HG02678 (cell line): ENCODE measurements around the gene DIP2C.

Experiments used
- ATAC-seq: cut with Tn5 transposase; IDR thresholded peaks from one replicate; pipeline ENCODE4 v1.9.1; 2021; ENCODE audit warnings: mild to moderate bottlenecking, moderate library complexity; ENCODE audit not compliant: unreplicated experiment

Gene DIP2C

DNA sequence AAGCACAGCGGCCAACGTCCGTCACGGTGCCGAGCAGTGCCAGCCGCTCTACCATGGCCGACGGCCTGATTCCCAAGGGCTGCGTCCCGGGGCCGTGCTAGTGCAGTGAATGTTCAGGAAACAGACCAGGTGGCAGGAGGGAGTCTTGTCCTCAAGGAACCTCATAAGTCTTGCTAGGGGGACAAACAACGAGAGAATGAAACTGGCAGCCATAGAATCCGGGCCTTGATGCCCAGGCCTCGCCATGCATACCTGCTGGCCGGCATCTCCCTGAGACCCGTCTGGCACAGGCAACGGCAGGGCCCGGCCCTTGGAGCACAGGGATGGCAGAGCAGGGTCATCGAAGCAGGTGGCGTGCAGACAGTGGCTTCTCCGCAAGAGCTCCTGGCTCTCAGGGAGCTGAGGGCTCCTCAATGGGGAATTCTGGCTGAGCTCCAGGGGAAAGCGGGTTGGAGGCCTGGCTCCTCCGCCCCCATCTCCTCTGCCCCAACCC, 58.8 kb downstream of the DIP2C start:
- ATAC-seq, result no peak

DNA sequence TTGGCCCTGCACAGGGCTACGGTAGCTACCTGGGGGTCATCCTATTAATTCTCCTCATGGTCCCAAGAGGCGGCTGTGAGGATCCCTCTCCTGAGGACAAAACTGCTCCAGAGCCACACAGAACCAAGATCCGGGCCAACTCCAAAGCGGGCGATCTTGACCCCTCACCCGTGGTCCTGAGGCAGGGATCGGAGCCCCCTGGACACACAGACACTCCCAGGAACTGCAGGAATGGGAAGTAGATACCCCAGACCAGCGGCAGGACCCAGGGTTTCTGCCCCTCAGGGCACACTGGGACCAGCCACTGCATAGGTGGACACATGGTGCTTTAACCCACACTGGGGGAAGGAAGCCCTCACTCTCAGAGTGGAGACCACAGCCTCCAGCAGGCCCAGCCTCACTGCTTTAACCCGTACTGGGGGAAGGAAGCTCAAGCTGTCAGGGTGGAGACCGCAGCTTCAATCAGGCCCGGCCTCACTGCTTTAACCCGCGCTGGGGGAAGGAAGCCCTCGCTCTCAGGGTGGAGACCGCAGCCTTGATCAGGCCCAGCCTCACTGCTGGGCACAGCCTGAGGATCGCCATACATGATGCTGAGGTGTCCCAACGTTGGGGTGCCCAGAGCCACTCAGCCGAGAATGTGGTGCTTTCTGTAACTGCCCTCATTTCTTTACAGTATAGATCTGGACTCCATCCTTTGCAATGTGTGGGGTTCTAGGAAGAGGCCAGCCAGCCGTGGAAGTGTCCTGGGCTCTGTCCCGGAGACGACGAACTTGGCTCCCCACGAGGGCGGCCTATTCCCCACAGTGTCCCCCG, 60.1 kb downstream of the DIP2C start:
- no peak for ATAC-seq

DNA sequence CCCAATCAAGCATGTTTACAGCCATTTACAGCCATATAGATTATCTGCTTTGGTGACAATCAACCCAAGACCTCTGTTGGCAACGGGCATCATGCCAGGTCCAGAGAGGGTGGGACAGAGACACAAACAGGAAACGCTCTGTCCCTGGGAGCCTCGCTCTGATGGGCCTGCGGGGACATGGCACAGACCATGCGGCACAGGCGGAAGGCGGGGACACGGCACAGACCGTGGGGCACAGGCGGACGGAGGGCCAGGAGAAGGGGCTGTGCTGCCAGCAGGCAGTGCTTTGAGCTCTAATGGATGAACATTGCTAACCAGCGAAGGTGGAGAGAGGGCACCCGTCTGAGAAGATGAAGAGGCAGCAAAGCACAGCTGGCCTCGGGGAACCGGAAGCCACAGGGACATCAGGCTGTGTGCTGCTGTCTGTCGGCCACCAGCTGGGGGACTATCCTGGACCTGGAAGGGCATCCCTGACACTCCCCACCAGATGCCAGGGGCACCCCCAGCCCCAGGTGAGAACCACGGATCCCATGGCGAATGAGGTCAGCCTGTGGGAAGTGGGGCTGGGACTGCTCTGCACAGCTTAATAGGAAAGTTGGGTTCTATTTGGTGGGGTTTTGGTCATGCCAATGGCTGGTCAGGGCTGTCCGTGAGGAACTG, 61.0 kb downstream of the DIP2C start:
- no peak for ATAC-seq

DNA sequence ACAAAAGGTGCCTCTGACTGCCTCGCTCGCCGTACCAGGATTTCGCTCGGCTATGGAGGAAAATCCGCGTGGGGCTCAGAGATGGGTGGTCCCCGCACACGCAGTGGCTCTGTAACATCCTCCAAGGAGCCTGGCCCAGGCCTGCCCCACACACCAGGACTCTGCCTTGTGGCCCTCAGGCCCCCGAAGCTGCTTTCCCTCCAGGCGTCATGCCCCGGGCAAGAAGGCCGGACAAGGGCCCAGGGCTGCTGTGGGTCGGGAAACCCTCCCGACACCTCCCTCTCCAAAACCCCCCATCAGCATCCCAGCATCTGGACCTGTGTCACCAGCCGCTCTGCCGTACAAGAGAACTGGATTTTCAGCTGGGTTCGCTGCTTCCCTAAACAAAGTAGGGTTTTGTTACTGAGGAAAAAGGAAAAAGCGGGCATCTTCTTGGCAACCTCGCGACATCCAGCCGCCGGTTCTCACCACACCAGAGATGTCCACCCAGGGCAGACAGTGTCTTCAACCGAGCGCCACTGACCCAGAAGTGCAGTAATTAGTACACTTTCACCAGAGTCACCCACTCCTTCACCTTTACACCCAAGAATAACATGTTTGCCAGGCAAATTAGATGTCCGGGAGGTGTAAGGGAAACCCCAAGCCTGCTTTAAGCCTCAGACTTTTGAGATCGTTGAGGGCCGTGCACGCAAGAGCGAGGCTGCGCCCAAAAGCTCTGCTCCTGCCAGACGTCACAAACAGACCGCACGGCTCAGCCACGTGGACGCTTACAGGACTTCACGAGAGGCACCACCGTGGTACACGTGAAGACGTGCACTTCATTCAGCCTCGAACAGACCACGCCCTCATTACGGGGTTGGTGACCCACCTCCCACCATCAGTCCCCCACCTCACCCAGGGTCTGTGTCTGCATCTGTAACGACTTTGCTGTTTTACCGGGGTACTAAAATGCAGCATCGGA, 62.2 kb downstream of the DIP2C start:
- ATAC-seq, result no peak

DNA sequence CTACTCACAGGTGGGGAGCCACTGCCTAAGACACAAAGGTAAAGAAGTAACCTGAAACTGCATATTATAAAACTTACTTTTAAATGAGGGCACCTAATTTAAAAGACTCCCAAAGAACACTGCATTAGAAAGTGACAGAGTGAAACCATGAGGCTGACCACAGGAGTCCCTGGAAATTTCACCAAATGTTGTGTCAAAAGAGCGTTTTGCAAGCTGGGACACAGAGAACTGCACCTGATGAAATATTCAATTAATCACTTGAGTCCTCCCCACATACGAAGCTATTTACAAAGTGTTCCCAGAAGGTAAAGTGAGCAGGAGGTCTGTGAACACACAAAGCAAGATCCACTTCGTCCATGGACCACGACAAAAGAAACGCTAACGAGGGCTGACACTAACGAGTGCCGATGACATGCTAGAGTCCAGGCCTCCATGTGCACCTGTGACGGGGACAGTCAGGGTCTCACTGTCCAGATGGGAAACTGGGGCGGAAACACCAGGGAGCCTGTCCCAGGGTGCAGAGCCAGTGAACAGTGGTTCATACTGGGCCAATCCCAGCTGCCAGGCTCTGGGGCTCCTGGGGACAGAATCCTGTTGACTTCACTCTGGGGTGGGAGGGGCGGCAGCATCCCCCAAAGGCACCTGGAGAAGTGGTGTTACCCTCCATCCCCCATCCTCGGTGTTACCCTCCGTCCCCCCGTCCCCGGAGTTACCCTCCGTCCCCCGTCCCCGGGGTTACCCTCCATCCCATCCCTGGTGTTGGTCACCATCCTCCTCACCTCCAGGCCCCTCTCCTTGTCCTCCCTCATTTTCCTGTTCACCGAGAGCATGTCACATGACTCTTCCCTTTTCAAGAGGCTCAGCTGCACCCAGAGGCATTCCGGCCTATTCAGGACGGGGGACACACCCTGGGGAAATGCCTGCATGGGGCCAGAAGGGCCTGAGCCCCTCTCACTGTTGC, 63.4 kb downstream of the DIP2C start:
- ATAC-seq, result no peak

DNA sequence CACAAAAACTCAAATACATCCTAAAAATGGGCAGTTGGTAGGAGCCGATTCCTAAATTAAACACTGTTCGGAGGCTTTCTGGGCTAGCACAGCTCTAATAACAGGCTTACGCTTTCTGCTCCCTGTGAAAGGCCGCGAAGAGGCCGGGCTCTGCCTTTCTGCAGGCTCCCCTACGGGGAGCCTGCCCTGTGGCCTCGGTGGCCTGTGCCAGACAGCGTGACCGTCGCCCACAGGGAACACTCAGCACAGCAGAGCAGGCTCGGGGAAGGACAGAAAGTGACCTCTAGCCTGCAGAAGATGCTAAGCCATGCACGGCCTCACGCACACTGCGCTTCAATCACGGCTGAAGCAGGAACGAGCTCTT, 64.2 kb downstream of the DIP2C start:
- no peak for ATAC-seq

DNA sequence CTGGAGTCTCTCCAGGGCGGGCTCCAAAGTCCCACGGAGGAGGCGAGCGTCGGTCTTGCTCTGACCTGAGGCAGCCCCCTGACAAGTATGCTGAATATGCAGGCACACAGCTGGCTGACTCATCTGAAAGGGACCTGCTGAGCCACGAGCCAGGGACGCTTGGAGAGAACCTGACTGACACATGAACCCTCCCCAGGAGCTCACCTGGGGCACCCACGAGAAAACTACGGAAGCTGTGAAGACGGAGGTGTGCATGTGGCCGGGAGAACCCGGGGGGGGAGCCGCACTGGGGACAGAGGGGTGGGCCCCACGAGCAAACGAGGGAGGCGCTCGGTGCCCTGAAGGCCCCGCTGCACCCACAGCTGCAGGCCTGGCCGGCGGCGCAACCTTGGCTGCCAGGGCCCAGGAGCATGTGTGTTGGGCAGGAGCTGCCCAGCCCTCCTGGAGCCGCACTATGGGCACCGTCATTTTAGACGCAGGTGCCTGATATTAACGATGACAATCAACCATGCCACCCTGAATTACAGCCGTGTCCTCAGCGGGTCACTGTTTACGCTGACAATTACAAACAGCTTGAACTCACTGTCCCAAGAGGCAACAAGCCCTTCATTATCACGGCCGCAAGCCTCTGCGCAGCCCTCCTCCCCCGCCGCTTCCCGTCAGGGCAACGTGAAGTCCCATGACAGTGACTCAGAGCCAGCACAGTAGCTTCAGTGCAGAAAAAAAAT, 64.7 kb downstream of the DIP2C start:
- no peak for ATAC-seq

DNA sequence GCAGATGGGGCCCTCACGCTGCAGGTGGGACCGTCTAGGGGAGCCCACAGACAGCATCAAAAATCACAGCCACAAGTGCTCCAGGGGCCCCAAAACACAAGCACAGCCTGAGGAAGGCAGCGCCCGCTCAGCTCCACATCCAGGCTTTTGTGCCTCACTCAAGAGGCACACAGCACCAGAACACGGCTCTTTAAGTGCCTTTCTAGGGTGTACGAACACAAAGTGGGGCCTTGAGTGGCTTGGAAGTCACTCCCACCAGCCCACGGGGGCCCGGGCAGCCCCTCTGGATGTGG, 65.2 kb downstream of the DIP2C start:
- no peak for ATAC-seq

DNA sequence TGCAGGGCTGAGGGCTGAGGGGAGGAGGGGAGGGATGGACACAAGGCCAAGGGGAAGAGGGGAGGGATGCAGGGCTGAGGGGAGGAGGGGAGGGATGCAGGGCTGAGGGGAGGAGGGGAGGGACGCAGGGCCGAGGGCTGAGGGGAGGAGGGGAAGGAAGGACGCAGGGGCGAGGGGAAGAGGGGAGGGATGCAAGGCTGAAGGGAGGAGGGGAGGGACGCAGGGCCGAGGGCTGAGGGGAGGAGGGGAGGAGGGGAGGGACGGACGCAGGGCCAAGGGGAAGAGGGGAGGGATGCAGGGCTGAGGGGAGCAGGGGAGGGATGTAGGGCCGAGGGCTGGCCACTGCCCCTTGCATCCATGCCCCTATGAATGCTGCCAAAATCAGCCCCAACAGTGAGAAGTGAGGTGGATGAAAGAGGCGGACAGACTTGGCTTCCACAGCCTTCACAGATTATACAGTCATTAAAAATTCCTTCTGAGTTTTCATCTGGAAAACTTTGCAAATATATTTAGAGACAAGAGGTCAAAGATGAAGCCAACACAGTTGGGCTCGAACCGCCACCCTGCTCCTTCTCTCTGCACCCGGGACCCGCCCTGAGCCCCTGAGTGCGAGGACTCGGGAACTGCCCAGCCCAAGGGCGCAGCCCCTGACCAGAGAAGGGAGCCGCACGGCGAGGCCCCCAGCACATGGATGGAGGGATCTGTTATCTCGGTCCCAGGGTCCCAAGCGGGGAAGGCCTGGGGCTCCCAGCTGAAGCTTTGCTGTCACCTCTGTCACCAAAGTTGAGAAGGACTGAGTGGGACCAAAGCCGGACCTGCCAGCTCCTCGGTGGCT, 65.8 kb downstream of the DIP2C start:
- ATAC-seq, result no peak

DNA sequence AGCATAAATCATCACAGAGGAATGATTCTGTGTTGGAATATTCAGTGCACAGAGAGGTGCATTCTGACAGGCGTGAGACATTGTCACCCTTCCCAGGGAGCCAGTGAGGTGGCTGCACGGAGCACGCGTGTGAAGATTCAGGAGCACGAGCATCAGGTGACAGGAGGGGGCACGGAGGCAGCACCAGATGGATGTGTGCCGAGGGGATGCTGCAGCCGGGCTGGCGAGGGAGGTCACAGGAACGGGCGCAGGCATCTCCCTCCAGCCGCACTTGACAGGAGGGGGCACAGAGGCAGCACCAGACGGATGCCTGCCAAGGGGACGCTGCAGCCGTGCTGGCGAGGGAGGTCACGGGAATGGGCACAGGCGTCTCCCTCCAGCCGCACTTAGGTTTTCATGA, 66.5 kb downstream of the DIP2C start:
- no peak for ATAC-seq

DNA sequence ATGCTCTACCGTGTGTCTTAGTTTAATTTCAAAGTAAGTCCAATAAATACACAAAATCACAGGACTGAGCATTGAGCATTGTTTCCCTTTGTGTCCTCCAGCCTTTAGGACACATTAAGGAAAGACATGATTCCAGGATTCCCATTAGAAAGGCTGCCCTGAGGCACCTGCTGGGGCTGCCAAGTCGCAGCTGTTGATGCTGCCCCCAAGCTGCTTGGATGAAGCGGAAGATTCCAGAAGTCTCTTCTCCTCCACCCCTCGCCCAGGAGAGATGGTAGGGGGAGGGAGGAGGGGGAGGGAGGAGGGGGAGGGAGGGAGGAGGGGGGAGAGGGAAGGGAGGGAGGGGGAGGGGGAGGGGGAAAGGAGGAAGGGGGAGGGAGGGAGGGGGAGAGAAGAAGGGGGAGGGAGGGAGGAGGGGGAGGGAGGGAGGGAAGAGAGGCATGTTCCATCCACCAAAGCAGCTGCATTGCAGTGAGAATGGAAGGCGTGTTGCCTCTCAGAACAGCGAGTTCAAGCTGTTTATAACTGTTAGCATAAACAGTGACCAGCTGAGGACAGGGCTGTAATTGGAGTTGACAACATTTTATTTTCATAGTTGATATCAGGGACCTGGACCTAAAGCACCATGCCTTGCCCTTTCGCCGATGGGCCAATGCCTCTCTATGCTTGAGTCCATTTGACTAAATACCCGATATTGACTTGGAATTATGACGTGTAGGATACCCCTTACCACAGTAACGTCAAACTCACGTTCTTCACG, 67.3 kb downstream of the DIP2C start:
- no peak for ATAC-seq

DNA sequence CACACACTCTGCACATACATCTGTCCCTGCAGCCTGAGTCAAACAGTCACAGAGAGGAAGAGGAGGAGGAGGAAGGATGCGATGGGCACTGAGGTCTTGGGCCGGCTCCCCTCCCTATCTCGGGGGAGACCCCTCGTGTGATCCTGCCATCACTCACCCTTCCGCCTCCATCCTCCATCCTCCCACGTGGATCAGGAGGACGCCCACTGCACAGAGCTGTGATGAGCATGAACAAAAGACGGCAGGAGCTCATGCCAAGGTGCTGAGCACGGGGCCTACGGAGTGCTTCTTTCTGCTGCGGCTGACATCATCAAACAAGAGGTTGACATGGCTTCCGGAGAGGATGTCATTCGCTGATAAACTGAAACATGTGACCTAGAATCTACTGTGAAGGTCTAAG, 68.0 kb downstream of the DIP2C start:
- ATAC-seq, result no peak

DNA sequence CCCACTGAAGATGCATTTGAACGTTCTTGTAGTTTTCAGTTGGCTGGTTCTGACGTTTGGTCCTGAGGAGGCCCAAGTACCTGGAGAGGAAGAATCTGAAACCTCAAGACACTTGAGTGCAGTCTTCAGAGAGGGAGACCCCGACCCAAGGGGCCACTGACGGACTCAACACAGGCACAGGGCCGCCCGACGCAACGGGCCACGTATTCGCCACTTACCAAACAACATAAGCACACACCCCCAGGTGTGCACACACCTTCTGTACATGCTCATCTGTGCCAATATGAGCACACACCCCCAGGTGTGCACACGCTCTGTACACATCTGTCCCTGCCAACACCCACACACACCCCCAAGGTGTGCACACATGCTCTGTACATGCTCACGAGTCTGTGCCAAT, 68.5 kb downstream of the DIP2C start:
- no peak for ATAC-seq

DNA sequence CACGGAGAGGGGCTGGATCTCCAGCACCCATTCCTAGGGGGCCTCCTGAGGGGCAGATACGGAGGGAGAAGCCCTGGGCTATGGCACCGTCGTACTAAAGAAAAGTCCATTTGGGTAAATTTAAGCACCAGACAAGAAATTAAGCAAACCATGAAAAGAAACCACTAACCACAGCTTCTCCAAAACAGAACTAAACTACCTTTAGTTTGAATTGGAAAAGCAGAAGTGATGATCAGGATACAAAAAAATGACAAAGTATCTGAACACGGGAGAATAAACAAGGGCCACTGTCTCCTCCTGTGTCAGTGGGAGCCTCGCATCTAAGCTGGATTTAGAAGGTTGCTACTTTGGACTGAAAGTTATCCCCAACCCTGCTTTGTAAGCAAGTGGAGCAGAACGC, 69.1 kb downstream of the DIP2C start:
- ATAC-seq, result no peak

DNA sequence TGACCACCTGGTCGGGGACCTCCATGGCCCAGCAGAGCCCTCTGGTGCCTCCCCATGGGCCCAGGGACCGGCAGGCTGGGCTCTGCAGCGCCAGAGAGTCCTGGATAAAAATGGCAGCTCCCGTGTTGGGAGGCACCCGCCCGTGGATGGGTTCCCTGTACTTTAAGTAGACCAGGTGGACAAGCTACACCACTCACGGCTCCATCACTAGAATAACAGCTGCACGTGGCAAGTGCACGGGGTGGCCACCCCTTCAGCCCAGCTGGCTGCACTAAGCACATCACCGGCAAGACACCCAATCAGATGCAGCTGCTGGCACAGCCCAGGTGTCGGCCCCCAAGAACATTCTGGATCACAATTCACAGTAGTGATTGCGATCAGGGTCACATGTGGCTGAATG, 69.8 kb downstream of the DIP2C start:
- ATAC-seq, result no peak

DNA sequence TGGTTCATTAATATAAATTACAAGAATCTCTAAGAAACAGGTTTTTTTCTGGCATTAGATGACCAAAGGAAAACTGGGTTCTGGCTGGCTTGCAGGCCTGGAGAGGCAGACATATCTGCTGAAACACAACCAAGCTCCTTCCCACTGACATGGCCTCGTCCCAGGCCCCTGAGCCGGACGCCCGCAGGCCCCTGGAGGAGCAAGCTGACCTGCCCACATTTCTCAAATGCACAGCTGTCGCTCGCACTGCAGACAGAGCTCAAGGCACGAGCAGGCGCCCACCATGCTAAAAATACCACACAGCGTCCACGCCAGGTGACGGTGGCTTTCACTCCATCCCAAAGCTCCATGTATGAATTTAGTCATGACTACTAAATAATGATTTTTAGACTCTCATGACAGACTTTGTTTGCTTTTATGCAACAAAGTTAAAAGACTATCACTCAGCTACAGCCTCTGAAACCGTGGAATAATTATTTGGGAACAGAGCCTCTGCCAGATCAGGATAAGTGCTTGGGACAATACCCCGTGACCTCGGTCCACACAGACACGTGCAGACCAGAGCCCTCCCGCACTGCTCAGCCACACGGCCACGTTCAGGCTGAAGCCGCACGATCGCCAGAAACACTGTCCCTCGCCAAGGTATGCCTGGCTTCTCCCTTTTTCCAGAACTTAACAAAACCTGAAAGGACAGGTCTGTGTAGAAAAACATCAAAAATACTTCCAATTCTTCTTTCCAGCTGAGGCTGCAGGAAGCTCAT, 71.1 kb downstream of the DIP2C start:
- ATAC-seq, result no peak

DNA sequence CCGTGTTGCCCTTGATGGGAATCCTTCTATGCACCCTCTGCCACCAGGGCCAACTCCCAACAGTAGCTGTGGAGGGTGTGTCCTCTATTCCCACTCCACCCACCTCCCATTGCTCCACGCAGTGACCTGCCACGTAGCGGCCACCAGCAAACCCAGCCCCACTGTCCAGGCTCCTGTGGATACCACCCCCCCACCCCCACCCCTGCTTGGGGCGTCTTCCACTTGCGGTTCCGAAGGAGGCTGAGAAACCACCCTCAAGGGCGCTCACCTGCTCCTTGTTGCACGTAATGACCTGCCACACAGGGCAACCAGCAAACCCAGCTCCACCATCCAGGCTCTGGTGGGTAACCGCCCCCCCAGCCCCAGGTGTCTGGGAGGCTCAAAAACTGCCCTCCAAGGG, 72.0 kb downstream of the DIP2C start:
- ATAC-seq, result no peak
